Measurements from ENCODE around the gene B4GALT1.

B4GALT1 gene, protein sequence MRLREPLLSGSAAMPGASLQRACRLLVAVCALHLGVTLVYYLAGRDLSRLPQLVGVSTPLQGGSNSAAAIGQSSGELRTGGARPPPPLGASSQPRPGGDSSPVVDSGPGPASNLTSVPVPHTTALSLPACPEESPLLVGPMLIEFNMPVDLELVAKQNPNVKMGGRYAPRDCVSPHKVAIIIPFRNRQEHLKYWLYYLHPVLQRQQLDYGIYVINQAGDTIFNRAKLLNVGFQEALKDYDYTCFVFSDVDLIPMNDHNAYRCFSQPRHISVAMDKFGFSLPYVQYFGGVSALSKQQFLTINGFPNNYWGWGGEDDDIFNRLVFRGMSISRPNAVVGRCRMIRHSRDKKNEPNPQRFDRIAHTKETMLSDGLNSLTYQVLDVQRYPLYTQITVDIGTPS

DNA sequence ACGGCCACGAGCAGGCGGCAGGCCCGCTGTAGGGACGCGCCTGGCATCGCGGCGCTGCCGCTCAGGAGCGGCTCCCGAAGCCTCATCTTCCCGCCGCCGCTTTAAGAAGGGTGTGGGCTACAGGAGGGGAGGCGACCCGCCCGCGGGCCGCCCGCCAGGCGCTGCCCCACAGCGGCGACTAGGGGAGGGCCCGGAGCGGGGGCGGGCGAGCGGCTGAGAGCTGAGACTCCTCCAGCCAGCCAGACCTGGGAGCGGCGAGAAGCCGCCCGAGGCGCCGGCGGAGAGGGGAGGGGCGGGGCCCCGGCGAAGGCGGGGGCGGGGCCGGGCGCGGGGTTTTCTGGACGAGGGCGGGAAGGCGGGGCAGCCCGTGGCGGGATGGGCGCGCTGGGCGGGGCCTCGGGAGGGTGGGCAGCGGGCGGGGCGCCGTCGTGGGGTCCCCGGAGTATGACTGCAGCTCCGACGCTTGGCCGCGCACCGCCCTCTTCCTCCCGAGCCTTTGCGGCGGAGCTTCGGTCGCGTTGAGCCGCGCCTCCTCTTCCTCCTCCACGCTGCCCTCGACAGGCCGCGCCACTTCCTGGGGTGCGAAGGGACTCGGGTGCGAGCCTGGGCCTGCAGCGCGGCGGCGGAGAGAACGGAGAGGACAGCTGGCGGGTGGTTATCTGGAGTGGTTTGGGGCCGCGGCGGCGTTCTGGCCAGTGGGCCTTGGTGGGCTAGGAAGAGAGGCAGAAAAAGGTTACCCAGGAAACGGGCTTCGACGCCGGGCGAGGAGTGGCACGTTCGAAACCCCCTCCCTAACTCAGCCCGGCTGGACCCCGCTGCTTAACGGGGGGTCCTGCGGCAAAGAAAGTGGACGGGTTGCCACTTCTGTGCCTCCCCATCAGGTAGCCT lies at the start of gene B4GALT1:
Gene B4GALT1 (minus strand): TSS at position 253 of the 888 bp plus-strand sequence. CDS start 167 bp downstream, at position 86.
- peak; percentile 94 for DNase-seq

DNA sequence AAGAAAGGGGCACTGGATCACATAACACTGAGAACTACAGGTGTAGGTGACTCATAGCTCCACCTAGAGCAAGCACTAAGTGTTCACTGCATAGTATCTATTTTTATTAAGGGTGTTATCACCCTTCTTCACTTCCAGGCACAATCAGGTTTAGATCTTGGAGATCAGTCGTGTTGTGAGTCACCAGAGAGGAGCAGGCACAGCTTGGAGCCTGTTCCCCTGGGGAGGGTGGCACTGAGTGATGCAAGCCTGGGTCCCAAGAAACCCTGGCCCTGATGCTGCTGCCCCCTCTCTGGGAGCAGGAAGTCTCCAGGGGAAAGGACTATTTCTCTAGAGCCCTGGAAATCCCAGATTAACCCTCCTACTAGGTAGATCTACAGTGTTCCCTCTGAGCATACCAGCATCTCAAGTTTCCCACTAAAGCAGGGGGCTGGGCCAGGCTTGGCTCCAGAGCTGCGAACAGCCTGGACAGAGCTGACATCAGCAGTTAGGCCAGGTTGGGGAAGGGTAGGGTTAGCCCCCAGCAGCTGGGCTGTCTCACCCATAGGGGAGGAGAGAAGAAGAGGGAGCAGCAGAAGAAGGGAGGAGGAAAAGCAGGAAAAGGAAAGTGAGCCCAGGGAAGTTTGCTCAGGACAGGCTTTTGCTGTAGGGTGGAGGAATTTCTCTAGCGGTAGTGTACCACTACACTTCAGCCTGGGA lies 44.7 kb upstream of the B4GALT1 start:
- DNase-seq: no peak

DNA sequence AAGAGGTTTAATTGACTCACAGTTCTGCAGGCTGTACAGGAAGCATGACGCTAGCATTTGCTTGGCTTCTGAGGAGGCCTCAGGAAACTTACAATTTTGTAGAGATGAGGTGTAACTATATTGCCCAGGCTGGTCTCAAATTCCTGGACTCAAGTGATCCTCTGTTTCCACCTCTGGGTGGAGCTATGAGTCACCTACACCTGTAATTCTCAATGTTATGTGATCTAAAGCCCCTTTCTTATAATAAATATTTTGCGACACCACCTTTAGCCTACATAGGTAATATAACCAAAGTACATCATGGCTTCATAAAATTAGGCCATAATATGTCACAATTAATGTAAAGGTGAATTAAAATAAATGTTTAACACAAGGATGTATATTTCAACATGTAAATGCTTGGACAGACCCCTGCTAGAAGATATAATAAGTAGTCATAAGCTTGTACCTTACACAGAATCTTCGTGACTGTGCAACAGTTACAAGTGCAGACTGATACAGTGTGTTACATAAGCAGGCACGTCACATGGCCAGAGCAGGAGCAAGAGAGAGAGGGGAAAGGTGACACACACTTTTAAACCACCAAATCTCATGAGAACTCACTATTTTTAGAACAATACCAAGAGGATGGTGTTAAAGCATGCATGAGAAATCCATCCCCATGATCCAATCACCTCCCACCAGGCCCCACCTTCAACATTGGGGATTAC lies 43.0 kb upstream of the B4GALT1 start:
- DNase-seq: no peak

DNA sequence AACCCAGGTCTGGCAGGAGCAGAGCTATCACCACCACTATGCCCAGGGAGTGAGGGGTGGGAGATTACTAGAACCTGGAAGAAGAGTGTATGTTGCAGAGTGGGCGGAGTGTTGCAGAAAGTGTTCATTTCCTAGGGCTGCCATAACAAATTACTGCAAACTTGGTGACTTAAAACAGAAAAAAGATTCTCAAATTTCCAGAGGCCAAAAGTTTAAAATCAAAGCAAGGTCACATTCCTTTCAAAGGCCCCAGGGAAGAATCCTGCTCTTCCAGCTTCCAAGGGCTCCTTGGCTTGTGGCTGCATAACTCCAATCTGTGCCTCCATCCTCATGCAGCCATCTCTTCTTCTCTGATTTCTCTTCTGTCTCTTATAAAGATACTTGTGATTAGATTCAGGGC lies 42.3 kb upstream of the B4GALT1 start:
- DNase-seq: no peak

DNA sequence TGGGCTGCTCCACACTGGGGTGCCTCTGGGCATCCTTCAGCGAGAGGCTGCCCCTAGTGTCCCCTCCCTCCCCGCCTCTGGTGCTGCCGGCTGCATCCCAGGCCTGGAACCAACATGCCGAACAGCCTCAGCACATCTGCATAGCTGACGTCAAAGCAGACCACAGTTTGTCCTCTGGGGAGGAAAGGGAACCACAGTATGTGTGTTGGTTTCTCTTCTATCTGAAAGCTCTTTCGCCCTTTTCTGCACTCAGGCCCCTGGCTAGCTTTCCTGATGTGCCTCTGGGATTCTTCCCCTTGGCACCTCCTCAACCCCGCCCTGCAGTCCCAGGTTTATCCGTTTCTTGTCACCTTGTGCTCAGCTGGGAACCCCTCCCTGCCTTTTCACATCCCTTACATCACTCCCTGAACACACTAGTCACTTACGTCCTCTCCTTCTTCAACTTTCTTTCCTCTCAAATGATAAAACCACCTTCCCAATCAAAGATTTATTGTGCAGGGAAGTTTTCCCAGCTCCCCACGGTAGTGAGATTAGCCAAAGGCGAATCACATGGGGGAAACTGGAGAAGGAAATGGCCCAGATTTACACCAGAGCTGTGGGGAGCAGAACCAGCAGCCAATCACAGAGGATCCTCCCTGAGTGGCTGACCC lies 35.5 kb upstream of the B4GALT1 start:
- no peak for DNase-seq

DNA sequence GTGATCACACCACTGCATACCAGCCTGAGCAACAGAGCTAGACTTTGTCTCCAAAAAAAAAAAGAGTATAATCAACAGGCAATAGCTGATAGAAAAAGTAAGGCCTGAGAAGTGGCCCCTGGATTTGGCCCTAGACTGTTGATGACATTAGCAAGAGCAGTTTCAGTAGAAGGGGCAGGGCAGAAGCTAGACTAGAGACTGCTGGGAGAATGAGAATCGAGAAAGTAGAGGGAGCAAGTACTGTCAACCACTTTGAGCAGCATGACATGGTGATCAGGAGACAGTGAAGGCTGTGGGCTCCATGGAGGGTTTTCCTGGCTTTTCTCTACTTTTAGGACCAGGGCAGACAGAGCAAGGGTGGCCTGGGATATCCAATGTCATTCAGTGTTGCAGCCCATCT lies 34.9 kb upstream of the B4GALT1 start:
- no peak for DNase-seq

DNA sequence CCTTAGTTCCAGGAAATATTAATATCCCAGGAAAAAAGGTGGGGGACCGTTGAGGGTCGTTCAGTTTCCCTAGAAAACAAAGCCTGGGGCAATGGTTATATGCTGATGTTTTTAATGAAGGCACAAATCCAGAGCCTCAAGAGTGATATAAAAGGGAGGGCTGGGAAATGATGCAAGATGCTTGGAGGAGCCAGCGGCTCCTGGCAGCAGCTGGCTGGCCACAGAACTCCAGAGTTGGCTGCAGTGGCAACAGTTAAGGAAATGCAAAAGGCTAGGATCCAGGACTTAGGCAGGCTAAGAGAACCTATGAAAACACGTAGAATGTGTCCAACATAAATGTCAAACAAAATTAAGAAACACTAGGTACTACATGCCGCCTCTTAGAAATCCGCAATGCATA lies 31.0 kb upstream of the B4GALT1 start:
- DNase-seq: no peak

DNA sequence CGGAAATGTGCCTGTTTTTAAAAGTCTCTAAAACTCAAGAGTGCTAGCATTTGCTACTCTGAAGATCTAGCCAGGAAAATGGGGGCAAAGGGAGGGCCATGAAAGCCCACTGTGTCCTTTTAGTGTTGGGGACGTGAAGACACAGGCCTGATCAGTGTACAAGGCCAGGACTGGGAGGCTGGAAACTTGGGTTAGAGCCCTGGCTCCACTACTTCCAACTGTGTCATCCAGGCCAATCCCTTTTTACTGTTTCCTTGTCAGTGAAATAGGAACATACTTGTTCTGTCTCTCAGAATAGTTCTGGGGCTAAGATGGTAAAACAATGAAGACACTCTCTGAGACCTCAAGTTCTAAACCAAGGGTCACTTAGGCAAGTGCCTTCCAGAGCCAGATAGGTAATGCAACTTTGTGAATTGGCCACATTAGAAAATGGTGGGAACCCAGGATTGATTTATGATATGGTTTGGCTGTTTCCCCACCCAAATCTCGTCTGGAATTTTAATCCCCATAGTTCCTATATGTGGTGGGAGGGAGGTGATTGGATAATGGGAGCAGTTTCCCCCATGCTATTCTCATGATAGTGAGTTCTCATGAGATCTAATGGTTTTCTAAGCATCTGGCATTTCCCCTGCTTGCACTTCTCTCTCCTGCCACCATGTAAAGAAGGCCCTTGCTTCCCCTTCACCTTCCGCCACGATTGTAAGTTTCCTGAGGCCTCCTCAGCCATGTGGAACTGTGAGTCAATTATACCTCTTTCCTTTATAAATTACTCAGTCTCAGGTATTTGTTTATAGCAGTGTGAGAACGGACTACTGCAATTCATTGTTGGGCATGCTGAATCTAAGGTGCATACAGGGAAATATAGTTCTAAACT lies 30.4 kb upstream of the B4GALT1 start:
- no peak for DNase-seq

DNA sequence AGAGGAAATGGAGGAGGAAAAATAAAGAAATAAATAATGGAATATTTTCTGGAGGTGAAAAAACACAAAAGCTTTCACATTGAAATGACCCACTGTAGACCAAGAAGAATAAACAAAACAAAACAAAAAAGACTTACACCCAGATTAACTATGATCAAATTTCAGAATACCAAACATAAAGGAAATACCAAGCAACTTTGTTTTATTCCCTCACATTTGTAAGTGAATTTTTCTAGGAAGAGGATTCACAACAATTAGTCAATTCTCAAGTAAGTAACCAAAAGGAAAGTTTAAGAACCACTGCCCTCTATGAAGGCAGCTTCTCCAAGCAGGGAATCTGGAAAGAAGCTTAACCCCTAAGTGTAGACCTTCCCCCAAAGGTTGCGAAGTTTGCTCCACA lies 29.6 kb upstream of the B4GALT1 start:
- no peak for DNase-seq

DNA sequence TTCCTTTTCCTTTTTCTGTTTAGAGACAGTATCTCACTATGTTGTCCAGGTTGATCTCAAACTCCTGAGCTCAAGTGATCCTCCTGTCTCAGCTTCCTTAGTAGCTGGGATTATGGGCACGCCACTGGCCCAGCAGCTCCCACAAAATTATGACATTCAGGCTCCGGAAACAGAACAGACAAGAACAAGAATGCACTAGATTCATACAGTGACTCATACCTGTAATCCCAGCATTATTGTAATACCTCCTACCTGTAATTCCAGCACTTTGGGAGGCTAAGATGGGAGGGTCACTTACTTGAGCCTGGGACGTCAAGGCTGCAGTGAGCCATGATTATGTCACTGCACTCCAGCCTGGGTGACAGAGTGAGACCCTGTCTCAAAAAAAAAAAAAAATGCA lies 26.7 kb upstream of the B4GALT1 start:
- no peak for DNase-seq

DNA sequence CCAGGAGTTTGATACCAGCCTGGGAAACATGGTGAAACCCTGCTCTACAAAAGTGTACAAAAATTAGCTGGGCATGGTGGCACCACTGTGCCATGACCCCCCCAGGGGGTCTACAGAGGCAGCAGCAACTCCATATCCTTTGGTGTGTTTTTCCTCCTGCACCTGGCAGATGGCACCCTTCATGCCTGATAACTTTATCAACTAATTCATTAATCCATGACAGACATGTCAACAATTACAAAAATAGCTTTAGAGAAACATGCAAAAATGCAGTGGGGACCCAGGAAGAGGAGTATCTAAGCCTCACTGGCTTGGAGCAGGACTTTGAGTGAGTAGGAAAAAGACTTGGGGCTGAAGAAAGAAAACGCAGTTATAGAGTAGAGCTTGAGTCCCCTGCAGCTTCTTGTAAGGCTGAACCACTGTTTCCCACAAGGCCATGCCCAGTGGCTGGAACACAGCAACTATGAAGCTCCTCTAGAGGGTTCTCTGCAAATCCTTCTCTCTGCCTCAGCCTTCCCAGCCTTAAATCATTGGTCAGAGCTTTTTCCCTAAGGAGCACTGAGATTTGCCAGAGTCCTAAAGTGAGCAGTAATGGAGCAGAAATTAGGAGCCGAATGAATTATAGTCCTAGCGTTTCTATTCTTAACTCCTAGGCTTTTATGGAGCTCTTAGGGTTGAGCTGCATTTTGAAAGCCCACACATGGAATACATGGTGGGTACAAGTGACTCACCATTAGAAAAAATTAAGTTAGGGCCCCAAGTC lies 25.5 kb upstream of the B4GALT1 start:
- DNase-seq: no peak

DNA sequence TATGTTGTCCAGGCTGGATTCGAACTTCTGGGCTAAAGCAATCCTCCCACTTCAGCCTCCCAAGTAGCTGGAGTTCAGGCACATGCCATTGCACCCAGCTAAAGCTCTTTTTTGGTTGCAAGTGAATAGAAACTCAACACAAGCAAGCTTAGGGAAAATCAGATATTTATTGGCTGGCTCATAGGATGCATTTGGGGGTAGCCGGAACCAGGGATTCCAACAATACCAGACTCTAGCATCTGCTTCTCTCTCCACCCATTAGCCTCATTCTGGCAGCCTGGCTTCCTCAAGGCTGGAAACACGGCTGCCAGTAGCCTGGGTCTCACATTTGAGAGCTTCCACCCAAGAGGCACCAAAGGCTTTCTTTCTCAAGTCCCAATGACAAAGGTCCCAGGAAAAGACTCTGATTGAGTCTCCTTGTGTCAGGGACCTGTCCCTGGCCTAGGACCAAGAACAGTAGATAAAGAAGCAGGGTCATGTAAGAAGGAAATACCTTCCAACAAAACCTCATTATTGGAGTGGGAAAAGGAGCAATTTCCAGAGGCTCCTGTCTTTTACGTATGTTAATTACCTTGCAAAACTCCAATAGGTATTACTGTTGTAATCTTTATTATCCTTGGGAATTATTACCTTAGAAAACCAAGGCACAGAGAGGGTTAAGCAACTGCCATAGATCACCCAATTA lies 23.0 kb upstream of the B4GALT1 start:
- DNase-seq: no peak

DNA sequence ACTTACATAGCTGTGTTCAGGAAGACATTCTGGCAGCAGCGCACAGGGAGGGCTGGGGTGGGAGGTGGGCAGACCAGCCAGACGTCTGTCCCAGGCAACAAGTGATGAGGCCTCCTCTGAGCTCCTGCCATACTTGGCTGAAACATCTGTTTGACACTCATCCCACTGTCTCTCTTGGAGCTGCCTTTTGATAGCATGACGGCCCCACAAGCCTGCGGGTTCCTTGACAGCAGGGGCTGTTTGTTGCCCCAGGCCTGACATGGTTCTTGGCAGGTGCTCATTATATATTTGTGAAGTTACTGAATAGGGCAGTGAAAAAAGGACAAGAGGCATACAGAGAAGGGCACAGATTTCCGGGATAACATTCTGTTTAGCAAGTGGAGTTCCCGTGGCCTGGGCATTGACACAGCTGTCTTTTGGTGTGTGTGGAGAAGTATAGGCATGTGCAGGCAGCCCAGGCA lies 22.2 kb upstream of the B4GALT1 start:
- DNase-seq: no peak

DNA sequence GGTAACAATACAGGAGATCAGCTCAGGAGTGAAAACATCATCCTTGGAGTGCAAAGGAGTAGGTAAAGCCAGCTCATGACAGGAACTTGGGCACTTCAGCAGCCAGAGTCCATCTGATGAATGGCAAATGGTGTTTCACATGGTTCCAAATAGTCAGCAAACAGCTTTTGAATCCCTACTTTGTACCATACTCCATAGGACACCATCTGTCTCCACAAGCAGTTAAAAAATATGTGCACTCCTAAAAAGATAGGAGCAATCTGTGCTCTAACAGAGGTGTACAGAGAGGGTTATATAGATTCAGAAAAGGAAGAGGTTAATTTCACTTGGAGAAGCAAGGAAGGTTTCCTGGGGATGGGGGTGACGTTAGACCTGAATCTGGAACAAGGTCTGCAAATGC lies 21.6 kb upstream of the B4GALT1 start:
- no peak for DNase-seq

DNA sequence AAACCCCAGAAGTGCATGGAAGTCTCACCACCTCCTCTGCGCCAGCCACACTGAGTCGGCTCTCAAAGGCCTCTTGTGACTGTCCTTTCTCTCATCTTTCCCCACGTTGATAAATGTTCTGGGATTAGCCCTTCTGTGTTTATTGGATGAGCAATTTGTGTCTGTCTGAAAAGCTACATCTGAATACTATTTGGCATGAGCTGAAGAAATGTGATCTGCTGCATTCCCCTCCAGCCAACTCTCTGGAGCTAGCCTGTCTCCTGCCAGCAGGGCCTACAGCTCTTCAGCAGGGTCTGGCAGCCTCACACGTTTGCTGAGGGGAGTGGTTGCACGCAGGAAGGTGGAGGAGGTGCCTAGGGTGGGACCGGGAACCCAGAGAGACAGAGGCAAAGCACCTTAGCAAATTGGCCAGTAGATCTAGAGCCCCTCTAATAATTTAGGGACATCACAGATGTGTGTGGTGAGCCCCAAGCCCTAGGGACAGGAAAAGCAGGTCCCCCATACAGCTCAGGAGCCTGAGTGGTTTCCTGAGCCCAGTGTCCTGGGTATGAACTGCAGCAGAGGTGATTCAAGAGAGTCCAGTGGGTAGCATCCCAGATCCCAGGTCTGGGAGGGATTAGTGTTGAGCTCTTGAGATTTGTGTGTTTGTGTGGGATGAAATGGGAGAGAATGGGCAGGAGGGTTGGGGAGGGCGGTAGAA lies 20.5 kb upstream of the B4GALT1 start:
- no peak for DNase-seq

DNA sequence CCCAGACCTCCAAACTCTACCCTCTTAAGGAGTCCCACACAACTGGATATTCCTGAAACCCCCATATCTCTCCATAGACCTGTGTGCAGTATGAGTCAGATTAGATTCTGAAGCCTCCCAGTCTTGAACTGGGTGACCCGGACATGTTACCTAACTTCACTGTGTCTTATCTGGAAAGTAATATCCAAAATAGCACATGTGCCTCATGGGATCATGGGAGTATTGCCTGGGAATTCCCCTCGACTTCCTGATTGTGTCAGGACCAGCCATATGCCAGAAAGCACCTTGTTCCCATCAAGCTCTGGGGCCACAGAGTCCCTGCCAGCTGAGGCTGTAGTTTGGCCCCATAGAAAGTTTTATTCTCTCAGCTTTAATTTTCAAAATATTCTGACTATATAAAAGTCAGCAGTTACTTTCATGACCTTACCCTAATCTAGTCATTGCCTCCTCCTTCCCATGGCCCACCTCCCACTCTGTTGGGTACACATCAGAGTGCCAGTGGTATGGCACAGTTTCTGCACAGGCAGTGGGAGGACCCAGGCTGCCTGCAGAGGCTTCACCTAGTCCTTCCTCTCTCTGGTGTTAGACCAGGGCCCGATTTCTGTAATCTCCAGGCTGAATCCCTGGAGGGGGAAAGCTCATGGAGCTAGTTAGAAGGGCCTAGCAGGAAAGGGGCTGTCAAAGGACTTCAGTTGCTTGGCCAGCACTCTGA lies 19.5 kb upstream of the B4GALT1 start:
- no peak for DNase-seq

DNA sequence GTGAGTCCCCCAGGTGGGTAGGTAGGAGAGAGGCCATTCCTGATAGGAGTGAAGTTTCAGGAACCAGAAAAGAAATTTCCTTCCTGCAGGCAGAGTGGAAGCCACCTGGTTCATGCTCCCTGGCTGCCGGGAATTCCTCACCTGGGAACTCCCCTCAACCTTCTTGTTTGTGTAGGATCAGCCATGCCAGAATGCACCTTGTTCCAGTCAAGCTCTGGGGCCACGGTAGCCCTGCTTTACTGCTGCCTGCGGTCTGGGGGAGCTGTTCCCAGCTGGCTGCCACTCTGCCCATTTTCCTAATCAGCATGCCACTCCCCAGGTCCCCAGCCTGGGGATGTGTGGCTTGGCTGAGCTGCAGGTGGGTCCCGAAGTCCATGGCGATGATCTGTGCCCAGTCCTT lies 18.7 kb upstream of the B4GALT1 start:
- DNase-seq: no peak

DNA sequence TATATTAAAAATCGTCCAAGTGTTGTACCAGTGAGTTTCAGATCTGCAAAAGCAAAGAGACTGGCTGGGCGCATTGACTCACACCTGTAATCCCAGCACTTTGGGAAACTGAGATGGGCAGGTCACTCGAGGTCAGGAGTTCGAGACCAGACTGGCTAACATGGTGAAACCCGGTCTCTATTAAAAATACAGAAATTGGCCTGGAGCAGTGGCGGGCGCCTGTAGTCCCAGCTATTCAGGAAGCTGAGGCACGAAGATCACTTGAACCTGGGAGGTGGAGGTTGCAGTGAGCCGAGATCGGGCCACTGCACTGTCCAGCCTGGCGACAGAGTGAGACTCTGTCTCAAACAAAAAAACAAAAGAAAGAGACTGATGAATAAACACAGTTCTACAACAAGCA lies 18.3 kb upstream of the B4GALT1 start:
- DNase-seq: no peak

Measured in stimulated activated CD4-positive, alpha-beta T cell treated with anti-CD3 and anti-CD28 coated beads, Interleukin-4, amount 100 ng/mL, for 24 hours (primary cell).